HG02973 (cell line): Measurements from ENCODE around the gene IL17RA.

Experiments
- ATAC-seq: cut with Tn5 transposase; IDR thresholded peaks from one replicate; pipeline ENCODE4 v1.9.1; 2021; ENCODE audit warnings: moderate library complexity; ENCODE audit not compliant: unreplicated experiment

Gene IL17RA

GRCh38 chr22:17105143-17106129 is 20.6 kb downstream of the IL17RA start:
- no peak for ATAC-seq

DNA sequence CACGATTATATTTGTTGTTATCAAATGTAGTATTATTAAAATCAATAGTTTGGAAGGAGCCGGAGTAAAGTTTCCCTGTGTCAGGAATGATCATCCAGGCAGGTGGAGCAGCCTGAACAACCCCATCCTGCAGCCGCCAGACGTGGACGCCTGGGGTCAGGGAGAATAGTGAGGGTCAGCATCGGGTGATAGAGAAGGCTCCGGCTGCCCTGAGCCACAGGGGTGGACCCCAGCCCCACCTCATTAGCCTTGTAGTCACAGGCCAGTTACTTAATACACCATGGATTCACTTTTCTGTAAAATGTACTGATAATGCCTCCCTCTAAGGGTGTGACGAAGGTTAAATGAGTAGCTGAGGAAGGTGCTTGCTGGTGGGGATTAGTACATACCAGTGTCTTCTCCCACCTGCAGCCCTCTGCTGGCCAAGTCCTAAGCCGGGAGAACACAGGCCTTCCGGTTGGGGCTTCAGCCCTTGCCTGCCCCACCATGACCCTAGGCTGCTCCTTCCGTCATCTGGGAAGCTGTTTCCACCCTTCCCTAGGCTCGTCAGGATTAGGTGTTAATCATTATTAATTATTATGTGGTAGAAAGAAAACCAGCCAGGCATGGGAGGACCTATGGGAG is 21.5 kb downstream of the IL17RA start:
- no peak for ATAC-seq

DNA sequence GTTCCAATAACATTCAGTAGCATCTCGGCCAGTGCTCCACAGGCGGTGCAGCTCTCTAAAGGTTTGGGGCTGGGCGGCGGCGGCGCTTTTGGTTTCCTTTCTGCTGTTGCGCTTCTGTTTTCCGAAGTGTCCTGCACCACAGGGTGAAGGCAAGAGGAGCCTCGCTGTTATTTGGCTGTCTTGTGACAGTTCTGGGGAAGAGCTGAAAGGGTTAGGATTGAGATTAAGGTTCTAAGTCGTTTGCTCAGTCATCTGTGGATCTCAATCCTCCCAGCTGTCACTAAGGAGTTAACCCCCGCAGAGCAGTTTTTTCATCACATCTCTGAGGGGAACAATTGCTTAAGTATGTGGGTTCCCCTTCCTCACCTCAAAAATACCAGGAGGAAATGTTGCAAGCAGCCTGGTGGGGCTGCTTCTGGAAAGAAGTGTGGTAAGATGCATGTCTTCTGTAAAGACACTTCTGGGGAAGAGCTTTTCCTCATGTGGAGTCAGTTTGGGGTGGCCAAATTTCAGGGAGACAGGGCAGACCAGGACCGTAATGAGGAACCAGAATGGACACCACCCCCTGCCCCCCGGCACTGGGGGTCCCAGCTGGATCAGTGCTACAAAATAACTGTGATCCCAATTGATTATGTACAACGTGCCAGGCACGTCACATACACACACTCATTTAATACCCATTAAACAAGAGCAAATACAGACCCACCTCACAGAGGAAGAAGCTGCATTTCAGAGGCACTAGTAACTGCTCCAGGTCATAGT is 22.2 kb downstream of the IL17RA start:
- ATAC-seq = no peak

- no peak for ATAC-seq
Measured at GRCh38 chr22:17107547-17107810, 22.7 kb downstream of the IL17RA start.

GRCh38 chr22:17108256-17109112 is 23.7 kb downstream of the IL17RA start:
- no peak for ATAC-seq

GRCh38 chr22:17109113-17109865 is 24.5 kb downstream of the IL17RA start:
- ATAC-seq = no peak

- no peak for ATAC-seq
Measured at GRCh38 chr22:17109976-17110375, 25.2 kb downstream of the IL17RA start.

DNA sequence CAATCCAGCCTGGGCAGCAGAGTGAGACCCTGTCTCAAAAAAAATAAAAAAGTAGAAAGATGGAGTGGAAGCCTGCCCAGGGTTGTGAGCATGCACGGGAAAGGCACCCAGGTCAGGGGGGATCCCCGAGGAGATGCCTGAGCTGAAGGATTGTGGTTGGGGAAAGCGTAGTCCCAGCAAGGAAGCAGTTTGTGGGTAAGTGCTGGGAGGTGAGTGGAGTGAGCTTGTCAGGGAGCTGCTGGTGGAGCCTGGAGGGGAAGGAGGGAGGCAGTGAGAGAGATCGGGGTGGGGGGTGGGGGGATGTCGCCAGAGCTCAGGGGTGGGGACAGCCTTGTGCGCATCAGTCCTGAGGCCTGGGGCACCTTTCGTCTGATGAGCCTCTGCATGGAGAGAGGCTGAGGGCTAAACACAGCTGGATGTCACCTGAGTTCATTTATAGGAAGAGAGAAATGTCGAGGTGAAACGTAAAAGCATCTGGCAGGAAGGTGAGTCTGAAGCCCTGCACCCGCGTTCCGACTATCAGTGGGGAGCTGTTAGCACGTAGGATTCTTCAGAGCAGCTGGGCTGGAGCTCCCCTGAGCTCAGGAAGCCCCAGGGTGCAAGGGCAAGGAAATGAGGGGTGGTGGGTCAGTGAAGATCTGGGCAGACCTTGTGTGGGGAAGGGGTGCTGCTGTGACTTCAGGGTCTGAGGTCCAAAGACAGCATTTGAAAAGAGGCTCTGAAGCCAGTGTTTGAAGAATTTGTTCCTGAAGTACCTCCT is 26.2 kb downstream of the IL17RA start:
- ATAC-seq = no peak

- ATAC-seq = no peak
Measured at GRCh38 chr22:17112491-17113042, 27.8 kb downstream of the IL17RA start.

GRCh38 chr22:17113600-17113999 is 28.8 kb downstream of the IL17RA start:
- no peak for ATAC-seq

- ATAC-seq = no peak
Measured at GRCh38 chr22:17114173-17114897, 29.5 kb downstream of the IL17RA start.

- no peak for ATAC-seq
Measured at GRCh38 chr22:17114898-17115235, 30.1 kb downstream of the IL17RA start.

- ATAC-seq = no peak
Measured at GRCh38 chr22:17115236-17115635, 30.4 kb downstream of the IL17RA start.

- ATAC-seq = no peak
Measured at GRCh38 chr22:17115945-17116565, 31.3 kb downstream of the IL17RA start.

- no peak for ATAC-seq
Measured at GRCh38 chr22:17116572-17117330, 32.0 kb downstream of the IL17RA start.

GRCh38 chr22:17117400-17117799 is 32.6 kb downstream of the IL17RA start:
- ATAC-seq = no peak

DNA sequence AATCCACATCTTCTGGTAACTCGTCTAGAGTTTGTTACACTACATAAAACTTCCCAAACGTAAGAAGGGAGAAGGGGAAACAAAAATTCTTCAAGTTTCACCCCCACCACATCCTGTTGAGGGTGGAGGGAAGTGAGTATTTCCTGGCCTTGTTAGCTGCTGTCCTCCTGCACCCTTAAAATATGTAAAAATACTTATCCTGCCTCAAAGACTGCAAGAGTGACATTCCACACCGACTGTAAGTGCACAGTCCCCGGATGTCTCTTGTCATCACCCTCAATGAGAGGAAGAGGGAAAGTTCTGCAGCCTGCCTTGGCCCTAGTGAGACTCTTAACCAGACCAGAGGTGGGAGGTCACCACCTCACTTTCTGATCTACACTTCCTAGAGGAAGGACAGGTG is 33.1 kb downstream of the IL17RA start:
- ATAC-seq = no peak
